C4-2B (cell line): Measurements from ENCODE around the gene TAS1R1.

Experiments
- ZFX ChIP-seq: fragments of 450-650 bp; IDR thresholded peaks from 2 replicates; pipeline ENCODE4 v1.6.1; 2017
- TF ChIP-seq, protein P1 (sequence below): fragments of 450-650 bp; conservative IDR thresholded peaks from 2 replicates; pipeline ENCODE4 v1.5.1; 2017; ENCODE audit warnings: mild to moderate bottlenecking

DNA sequence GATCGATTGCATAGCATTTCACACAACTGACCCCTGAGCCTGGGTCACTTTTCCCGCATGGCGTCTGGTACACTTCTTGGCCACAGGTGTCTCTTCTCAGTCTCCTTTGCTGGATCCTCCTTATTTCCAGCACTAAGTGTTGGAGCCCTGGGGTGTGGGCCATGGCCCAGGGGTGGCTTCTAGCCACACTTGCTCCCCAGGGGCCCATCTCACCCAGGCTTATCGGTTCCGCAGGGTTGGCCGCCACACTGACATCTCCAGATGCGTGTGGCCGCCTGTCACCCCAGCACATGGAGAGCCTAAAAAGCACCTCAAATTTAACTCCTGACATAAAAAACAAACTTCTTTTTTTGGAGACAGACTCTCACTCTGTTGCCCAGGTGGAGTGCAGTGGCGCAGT, 71.9 kb downstream of the TAS1R1 start:
- TF ChIP-seq, protein P1, sequence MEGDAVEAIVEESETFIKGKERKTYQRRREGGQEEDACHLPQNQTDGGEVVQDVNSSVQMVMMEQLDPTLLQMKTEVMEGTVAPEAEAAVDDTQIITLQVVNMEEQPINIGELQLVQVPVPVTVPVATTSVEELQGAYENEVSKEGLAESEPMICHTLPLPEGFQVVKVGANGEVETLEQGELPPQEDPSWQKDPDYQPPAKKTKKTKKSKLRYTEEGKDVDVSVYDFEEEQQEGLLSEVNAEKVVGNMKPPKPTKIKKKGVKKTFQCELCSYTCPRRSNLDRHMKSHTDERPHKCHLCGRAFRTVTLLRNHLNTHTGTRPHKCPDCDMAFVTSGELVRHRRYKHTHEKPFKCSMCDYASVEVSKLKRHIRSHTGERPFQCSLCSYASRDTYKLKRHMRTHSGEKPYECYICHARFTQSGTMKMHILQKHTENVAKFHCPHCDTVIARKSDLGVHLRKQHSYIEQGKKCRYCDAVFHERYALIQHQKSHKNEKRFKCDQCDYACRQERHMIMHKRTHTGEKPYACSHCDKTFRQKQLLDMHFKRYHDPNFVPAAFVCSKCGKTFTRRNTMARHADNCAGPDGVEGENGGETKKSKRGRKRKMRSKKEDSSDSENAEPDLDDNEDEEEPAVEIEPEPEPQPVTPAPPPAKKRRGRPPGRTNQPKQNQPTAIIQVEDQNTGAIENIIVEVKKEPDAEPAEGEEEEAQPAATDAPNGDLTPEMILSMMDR: no peak
- TF ChIP-seq ZFX: no peak
